ENCODE data around the gene IGFBPL1. TPM values are rescaled to one million over a fixed set of nuclear protein-coding genes. Genes with fewer than 3 reads are reported as not detected.

The IGFBPL1 gene
- total and polyA plus RNA-seq, 12 donors, result not detected

DNA sequence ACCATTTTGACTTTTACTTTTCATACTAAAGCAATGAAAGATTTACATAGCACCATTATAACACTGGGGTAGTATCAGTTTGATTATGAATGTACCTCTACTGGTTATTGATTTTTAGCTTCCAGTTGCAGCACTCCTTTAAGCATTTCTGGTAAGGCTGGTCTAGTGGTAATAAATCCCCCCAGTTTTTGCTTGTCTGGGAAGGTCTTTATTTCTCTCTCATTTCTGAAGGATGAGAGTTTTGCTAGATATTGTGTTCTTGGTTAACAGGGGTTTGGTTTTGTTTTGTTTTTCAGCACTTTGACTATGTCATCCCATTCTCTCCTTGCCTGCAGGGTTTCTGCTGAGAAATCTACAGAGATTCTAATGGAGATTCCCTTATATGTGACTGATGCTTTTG, 26.9 kb upstream of the IGFBPL1 start:
- TF ChIP-seq, protein P1, sequence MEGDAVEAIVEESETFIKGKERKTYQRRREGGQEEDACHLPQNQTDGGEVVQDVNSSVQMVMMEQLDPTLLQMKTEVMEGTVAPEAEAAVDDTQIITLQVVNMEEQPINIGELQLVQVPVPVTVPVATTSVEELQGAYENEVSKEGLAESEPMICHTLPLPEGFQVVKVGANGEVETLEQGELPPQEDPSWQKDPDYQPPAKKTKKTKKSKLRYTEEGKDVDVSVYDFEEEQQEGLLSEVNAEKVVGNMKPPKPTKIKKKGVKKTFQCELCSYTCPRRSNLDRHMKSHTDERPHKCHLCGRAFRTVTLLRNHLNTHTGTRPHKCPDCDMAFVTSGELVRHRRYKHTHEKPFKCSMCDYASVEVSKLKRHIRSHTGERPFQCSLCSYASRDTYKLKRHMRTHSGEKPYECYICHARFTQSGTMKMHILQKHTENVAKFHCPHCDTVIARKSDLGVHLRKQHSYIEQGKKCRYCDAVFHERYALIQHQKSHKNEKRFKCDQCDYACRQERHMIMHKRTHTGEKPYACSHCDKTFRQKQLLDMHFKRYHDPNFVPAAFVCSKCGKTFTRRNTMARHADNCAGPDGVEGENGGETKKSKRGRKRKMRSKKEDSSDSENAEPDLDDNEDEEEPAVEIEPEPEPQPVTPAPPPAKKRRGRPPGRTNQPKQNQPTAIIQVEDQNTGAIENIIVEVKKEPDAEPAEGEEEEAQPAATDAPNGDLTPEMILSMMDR (IDR thresholded peaks at IDR 0.05), result no peak
- H3K36me3 ChIP-seq, result no peaks in the 10 kb centered on the region
- intact Hi-C loops (cut with DNase I), result no loop called here
- no peak overlapping the region for H3K4me3 ChIP-seq
- no peaks in the 10 kb centered on the region for H3K4me1 ChIP-seq
- H3K9me3 ChIP-seq, result peaks cover 0 to 29% (median 6%) of the 10 kb centered on the region in 11 donors
- peaks cover 0 to 23% (median 9%) of the 10 kb centered on the region in 7 donors for H3K27me3 ChIP-seq
- H3K27ac ChIP-seq, result no peak overlapping the region
- DNase-seq, result no peak
- no peak for ATAC-seq

DNA sequence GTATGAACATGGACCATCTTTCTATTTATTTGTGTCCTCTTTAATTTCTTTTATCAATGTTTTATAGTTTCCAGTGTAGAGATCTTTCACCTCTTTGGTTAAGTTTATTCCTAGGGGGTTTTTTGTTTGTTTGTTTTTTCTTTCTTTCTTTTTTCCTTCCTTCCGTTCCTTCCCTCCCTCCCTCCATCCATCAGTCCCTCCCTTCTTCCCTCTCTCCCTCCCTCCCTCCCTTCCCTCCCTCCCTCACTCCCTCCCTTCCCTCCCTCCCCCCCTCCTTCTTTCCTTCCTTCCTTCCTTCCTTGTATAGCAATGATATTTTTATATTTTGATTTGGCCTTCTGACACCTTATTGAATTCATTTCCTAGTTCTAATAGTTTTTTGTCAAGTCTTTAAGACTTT, 23.4 kb upstream of the IGFBPL1 start:
- TF ChIP-seq, protein P1 (IDR thresholded peaks at IDR 0.05), result no peak
- H3K27me3 ChIP-seq, result peaks cover 0 to 12% (median 5%) of the 10 kb centered on the region in 7 donors
- no peaks in the 10 kb centered on the region for H3K36me3 ChIP-seq
- ATAC-seq, result no peak
- H3K9me3 ChIP-seq, result peaks cover 0 to 28% (median 6%) of the 10 kb centered on the region in 11 donors
- no peak overlapping the region for H3K27ac ChIP-seq
- no peaks in the 10 kb centered on the region for H3K4me1 ChIP-seq
- intact Hi-C loops (cut with DNase I), result no loop called here
- no peak overlapping the region for H3K4me3 ChIP-seq
- DNase-seq, result no peak
- 32 to 37% methylated on average over 1 of the region's 1 CpG for WGBS, 2 donors

DNA sequence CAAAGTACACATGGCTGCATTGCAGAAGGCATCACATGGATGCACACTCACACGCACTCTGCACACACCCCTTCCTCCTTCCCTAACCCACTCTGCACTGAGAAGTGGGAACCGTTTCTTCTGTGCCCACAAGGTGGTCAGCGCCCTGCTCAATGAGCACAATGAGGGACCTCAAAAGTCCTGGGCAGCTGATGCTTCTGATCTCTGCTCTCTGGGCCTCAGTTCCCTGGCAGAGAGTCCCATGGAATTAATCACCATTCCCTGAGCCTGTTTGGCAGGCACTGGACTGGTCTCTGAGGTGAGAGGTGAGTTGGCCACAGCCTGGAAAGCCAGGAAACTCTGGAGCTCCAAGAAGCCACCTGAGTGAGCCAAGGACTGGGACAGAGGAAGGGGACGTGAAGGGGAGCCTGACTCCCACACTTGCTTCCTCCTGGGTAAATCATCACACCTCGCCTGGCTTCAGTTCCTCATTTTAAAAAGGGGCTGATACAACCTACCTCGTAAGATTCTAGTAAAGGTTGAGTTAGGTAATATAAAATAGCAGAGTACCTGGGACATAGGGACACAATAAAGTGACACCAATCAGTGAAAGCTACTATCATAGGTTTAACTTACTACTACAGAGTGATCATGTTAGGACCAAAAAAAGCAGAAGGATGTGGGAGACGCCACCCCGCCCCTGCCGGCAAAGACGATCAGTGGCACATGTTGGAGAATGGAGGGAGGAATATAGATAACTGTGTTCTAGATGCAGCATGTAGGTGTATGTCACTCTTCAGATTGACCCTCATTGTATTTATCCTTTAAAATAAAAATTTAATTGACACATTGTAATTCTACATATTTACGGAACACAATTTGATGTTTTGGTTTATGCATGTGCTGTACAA, 21.1 kb upstream of the IGFBPL1 start:
- intact Hi-C loops (cut with DNase I), result no loop called here
- Histone ChIP-seq H3K27me3 (peaks cover 0 to 27% (median 5%) of the 10 kb centered on the region in 7 donors), H3K4me3 (no peak overlapping the region), H3K9me3 (peaks cover 0 to 6% (median 0%) of the 10 kb centered on the region in 11 donors), H3K27ac (no peak overlapping the region), H3K36me3 (no peaks in the 10 kb centered on the region), H3K4me1 (no peaks in the 10 kb centered on the region)
- 66 to 76% methylated on average over 11 of the region's 11 CpGs for WGBS, 2 donors
- ATAC-seq, result no peak
- no peak for DNase-seq
- TF ChIP-seq, protein P1 (IDR thresholded peaks at IDR 0.05), result no peak

DNA sequence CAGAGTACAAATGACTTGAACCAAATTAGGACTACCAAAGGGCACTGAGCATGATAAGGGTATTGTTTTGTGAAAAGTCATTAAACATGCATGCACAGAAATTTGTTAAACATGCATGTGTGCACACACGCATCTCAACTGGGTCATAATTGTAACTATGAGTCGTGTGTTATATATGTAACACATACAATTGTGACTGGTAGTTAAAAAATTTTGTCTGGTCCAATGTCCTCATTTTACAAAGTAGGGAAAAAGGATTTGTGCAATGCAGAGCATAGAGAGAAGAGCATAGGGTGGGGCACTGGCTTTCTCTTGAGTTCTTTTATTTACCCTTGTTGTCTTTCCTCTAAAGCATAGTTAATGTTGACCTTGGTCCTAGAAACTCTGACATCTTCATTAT, 19.3 kb upstream of the IGFBPL1 start:
- no peak overlapping the region for H3K27ac ChIP-seq
- H3K4me3 ChIP-seq, result no peak overlapping the region
- TF ChIP-seq, protein P1 (IDR thresholded peaks at IDR 0.05), result no peak
- 40 to 56% methylated on average over 2 of the region's 2 CpGs for WGBS, 2 donors
- peaks cover 0 to 32% (median 15%) of the 10 kb centered on the region in 7 donors for H3K27me3 ChIP-seq
- DNase-seq (no peak), ATAC-seq (no peak)
- peaks cover 0 to 2% (median 0%) of the 10 kb centered on the region in 11 donors for H3K9me3 ChIP-seq
- no peaks in the 10 kb centered on the region for H3K36me3 ChIP-seq
- intact Hi-C loops (cut with DNase I), result no loop called here
- H3K4me1 ChIP-seq, result no peaks in the 10 kb centered on the region
